Motor neuron (in vitro differentiated cells): ENCODE data around the gene PLXND1. TPM values are rescaled to one million over a fixed set of nuclear protein-coding genes. Genes with fewer than 3 reads are reported as not detected.
A peak's percentile ranks its signal among the peaks of the same experiment; 100 is the strongest.

Source experiments
- ATAC-seq, 8 experiments: fragments of 200-7000 bp; cut with Tn5 transposase; replicated peaks in 6 of 8; 2 replicates each; pipeline ENCODE4 v1.8.0; 2021; ENCODE audit warnings: mild to moderate bottlenecking in 8 of 8, moderate library complexity in 8 of 8
- H3K27ac ChIP-seq, 2 donors: fragments of 250-450 bp; sonication (Bioruptor Pico); 2 replicates each; pipeline ENCODE4 v1.9.0; 2021; ENCODE audit warnings: antibody characterized with exemption in 2 of 2, mild to moderate bottlenecking in 2 of 2, moderate library complexity in 1 of 2
- H3K4me1 ChIP-seq, 2 donors: fragments of 250-450 bp; sonication (Bioruptor Pico); replicated peaks in 1 of 2; 2 replicates each; pipeline ENCODE4 v1.6.1; 2021; ENCODE audit warnings: antibody characterized with exemption in 2 of 2, mild to moderate bottlenecking in 2 of 2, moderate library complexity in 1 of 2
- H3K4me3 ChIP-seq, 5 donors: fragments of 250-450 bp; sonication (Bioruptor Pico); 2 replicates each; pipeline ENCODE4 v1.9.0; 2021; ENCODE audit warnings: antibody characterized with exemption in 5 of 5, mild to moderate bottlenecking in 5 of 5, moderate library complexity in 4 of 5
- WGBS, 10 experiments: fragments of 450-650 bp; shearing (Covaris generic); methylation state at CpG; one replicate each; pipeline ENCODE4 v1.0.0; 2022; 5-methylcytosine and 5-hydroxymethylcytosine counted together
- in situ Hi-C, 9 experiments: fragments of 400-800 bp; cut with MboI; loops; one replicate each; pipeline ENCODE4 v1.15.0; 2021; ENCODE audit warnings: low sequenced_read_pairs in 9 of 9, low pct_unique_long_range_greater_than_20kb in 2 of 9; ENCODE audit not compliant: unreplicated experiment in 9 of 9
- total RNA-seq, 8 experiments: library from RNA; unstranded; fragments of 300-600 nt; gene quantifications; 2 replicates each; pipeline versions ENCODE4 v1.2.3 to v1.2.4, GENCODE V29; 2022

Gene PLXND1
- total RNA-seq, 8 experiments from 2014 or later = 5.0 to 77.3 (median 27.8) TPM

DNA sequence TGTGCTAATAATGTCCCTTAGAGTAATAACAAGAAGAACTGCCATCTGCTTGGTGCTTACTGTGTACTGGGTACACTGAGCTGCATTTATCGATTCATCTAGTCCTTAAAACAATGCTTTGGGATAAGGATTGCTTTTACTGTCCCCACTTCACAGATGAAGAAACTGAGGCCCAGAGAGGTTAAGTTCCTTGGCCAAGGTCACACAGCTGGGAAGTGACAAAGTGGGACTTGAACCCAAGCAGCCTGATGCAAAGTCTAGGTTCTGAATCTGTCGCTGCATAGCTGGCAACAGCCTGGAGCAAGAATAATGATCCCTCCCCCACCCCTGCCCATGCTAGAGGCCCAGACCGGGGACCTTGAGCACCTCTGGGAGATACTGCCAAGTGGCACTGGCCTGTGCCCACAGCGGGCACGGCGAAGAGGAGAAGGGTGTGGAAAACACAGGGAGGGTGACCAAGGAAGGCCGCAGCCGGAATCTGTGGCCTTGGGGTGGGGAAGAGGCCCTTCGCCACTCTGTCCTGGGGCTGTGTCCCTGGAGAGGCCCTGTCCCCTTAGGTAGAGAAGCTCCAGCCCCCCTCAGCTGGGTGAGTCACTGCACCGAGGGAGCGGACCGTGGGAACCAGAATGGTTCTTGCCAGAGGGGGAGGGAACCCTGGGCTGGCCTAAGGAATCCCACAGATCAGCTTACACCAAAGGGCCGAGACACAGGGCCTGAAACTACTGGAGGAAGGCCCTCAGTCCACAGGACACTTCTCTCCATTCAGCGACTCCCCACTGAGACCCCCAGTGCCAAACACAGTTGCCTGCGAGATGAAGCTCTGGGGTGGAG is 3.5 kb downstream of the PLXND1 start:
- Histone ChIP-seq H3K4me3 (no peak overlapping the region), H3K4me1 (peaks cover 11 to 33% of the 10 kb centered on the region in 2 donors), H3K27ac (no peak overlapping the region)
- ATAC-seq = peak; percentile 9 to 66 (median 30)
- in situ Hi-C loops = loop anchor here in 1 of 9 experiments (25.0 kb wide), 1 partner anchor 116 kb away; no protein-coding TSS in a partner anchor
- WGBS, 10 experiments = 57 to 100% (median 73%) methylated on average over 1 to 11 of the region's 15 CpGs; no CpG with 5 or more reads in 2 of the 10 experiments

DNA sequence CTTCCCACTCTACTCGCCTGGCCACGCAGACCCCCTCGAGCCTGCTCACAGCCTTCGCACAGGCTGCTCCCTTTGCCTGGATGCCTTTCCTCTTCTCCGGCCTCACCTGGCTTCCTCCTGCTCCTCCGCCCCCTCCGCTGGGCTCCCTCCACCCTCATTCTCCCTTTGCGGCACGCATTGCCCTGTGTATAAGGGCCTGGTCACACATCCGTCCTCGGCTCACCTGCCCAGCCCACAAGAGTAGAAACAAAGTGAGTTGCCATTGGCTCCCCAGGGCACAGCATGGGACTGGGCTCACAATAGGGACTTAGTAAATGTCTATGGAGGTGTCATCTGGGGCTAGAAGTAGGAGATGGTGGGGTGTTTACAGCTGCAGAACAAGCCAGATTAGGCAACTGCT is 4.2 kb downstream of the PLXND1 start:
- 67 to 100% (median 80%) methylated on average over 1 to 7 of the region's 11 CpGs; no CpG with 5 or more reads in 4 of the 10 experiments for WGBS, 10 experiments
- Histone ChIP-seq H3K27ac (no peak overlapping the region), H3K4me1 (peaks cover 17 to 40% of the 10 kb centered on the region in 2 donors), H3K4me3 (no peak overlapping the region)
- in situ Hi-C loops = loop anchor here in 1 of 9 experiments (25.0 kb wide), 1 partner anchor 115 kb away; no protein-coding TSS in a partner anchor
- ATAC-seq = no peak

DNA sequence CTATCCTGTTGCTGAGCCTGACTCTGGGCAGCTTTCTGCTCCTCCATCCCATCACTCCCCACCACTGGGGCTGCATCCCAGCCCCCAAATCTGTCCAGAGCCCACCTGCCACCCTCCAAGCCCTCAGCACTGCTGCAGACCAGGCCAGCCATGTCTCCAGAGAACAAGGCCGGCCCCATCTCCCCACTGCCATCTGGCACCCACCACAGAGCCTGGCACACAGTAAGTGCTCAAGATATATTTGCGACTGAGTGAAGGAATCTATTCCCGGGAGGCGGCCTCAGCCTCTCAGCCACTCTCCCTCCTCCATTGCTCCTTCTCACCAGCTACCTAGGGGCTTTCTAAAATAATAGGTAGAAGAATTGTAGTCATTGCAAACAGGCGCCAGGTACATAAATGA is 4.8 kb downstream of the PLXND1 start:
- in situ Hi-C loops = loop anchor here in 1 of 9 experiments (25.0 kb wide), 1 partner anchor 114 kb away; no protein-coding TSS in a partner anchor
- 59 to 100% (median 95%) methylated on average over 1 to 5 of the region's 5 CpGs; no CpG with 5 or more reads in 5 of the 10 experiments for WGBS, 10 experiments
- Histone ChIP-seq H3K4me1 (peaks cover 23 to 46% of the 10 kb centered on the region in 2 donors), H3K27ac (no peak overlapping the region), H3K4me3 (no peak overlapping the region)
- ATAC-seq = no peak

DNA sequence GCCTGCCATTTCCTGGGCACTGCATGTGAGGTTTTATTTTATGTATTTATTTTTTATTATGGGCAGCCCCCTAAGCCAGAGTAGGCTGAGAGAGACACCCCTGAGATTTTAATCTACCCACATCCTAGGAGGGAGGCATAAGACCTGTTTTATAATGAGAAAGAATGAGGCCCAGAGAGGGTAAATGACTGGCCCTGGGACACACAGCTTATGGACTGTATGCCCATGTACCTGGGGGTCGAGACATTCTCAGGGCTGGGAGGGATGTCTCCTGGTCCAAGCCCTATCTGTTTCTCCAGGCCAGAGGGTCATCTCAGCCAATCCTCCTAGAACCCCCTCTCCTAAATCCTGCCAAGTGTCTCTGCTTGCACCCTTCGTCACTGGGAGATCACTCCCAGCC is 6.1 kb downstream of the PLXND1 start:
- no peak for ATAC-seq
- Histone ChIP-seq H3K4me1 (peaks cover 31 to 58% of the 10 kb centered on the region in 2 donors), H3K27ac (no peak overlapping the region), H3K4me3 (no peak overlapping the region)
- in situ Hi-C loops = loop anchor here in 1 of 9 experiments (25.0 kb wide), 1 partner anchor 113 kb away; no protein-coding TSS in a partner anchor
- WGBS, 10 experiments = 100% methylated on average over 1 of the region's 2 CpGs; no CpG with 5 or more reads in 6 of the 10 experiments

DNA sequence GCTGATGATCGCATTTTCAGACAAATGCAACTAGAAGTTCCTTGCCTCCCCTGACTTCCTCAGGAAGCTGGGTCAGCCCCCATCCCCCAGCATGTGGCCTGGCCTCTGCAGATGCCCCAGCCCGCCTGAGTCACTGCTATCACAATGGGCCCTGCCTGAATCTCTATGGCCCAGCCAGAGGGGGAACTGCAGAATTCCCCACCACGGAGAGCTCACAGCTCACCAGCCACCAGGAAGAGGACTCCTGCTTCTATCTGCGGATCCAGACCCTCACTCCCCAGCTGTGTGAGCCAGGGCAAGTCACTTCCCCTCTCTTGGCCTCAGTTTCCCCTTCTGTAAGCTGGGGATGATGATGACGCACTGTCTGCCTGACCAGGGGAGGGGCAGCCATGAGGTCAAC is 6.9 kb downstream of the PLXND1 start:
- Histone ChIP-seq H3K4me1 (peaks cover 32 to 57% of the 10 kb centered on the region in 2 donors), H3K4me3 (no peak overlapping the region), H3K27ac (no peak overlapping the region)
- no peak for ATAC-seq
- WGBS, 10 experiments = 0 to 100% (median 100%) methylated on average over 1 of the region's 5 CpGs; no CpG with 5 or more reads in 5 of the 10 experiments
- in situ Hi-C loops = loop anchor here in 1 of 9 experiments (25.0 kb wide), 1 partner anchor 112 kb away; no protein-coding TSS in a partner anchor

DNA sequence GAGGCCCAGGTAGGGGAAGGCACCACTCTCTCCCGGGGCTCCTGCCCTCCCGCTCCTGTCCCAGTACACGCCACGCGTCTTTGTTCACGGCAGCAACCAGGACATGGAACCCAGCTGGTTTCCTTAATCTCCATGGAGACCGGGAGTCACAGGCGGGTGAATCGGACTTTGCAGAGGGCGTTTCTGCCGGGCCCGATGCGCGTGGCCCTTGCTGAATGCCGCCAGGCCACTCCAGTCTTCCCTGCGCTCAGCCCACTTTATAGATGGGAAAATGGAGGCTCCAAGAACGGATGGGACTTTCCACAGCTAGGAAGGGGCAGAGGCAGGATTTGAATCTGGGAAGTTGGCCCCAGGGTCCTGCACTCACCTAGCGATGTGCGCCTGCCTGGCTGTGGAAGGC is 7.4 kb downstream of the PLXND1 start:
- ATAC-seq = no peak
- peaks cover 37 to 59% of the 10 kb centered on the region in 2 donors for H3K4me1 ChIP-seq
- WGBS, 10 experiments = 66 to 88% (median 82%) methylated on average over 4 to 8 of the region's 19 CpGs; no CpG with 5 or more reads in 7 of the 10 experiments
- no peak overlapping the region for H3K4me3 ChIP-seq
- in situ Hi-C loops = no loop called here
- H3K27ac ChIP-seq = no peak overlapping the region

DNA sequence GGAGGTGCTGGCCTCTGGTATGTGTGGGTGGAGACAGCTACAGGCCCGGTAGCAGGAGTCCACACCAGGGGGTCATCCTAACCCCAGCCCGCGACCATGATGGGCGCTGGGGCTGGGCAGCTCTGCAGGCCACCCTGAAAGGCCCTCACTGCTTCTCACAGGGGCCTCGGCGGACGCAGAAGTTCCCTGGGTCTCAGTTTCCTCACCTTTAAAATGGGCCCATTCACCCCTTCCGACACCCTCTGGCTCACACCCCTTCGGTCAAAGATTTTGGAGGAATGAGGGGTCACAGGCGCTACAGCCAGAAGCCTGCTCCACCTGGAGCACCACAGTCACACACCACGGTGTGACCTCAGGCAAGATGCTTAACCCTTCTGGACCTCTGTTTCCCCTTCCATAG is 8.0 kb downstream of the PLXND1 start:
- ATAC-seq = no peak
- WGBS, 10 experiments = 0 to 100% (median 96%) methylated on average over 1 to 4 of the region's 11 CpGs; no CpG with 5 or more reads in 5 of the 10 experiments
- Histone ChIP-seq H3K4me3 (no peak overlapping the region), H3K27ac (no peak overlapping the region), H3K4me1 (peaks cover 41 to 59% of the 10 kb centered on the region in 2 donors)
- in situ Hi-C loops = no loop called here

DNA sequence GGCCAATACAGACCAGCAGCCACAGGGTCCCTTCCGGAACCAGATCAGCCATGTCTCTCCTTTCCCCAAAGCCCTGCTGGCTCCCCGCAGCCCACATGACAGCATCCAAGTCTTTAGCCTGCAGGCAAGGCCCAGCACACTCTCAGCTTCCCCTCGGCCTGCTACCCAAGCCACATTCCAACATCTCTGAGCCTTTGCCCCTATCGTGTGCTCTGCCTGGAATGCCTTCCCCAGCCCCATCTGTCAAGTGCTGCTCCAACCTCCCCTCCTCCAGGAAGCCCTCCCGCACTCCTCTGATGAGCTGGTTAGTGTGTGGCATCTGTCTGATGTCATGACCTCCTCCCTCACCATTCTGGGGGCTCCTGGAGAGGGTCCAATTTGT is 8.5 kb downstream of the PLXND1 start:
- WGBS, 10 experiments = 0 to 92% (median 33%) methylated on average over 1 to 2 of the region's 5 CpGs; no CpG with 5 or more reads in 6 of the 10 experiments
- Histone ChIP-seq H3K27ac (peak overlapping the region; percentile 40 to 83), H3K4me1 (peaks cover 41 to 59% of the 10 kb centered on the region in 2 donors), H3K4me3 (no peak overlapping the region)
- in situ Hi-C loops = no loop called here
- peak in 7 of 8 experiments; percentile 1 to 33 (median 2) for ATAC-seq

DNA sequence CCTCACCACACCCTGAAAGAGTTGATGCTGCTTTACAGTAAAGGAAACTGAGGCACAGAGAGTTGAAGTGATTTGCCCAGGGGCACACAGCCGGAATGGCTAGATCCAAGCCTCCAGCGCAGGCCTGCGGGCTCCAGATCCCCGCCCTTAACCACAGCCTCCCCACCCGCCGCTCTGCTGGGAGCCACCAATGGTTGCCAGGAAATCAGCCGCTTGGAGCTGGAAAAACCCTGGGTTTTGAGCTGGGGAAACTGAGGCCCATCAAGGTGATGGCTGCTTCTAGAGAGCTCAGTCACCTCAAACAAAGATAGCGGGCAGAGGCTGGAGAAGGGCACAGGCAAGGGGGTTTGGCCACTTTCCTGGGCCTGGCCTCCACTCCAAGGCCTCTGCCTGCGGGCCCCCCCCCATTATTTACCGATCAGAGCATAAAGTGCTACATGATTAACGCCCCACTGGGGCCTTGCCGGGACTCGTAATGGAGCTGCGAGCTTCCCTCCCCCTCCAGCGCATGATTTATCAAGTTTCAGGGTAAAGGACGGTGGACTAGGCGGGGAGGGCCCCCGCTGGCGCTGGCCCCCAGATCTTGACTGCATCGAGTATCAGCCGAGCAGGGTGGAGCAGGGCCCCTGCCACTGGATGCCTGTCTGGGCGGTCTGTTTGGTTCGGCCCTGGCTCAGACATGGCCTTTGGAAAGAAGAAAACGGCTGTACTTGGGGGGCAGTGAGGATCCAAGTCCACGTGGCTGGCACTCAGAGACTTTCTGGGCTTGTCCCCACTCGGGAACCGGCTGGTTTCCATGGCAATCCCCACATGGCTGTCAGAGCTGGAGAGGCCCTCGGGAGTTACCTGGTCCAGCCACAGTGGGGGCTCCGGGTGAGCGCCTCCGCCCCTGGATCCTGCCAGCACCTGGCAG is 9.1 kb downstream of the PLXND1 start:
- 0 to 79% (median 17%) methylated on average over 2 to 11 of the region's 31 CpGs; no CpG with 5 or more reads in 4 of the 10 experiments for WGBS, 10 experiments
- Histone ChIP-seq H3K4me1 (peaks cover 47 to 64% of the 10 kb centered on the region in 2 donors), H3K27ac (peak overlapping the region; percentile 40 to 83), H3K4me3 (no peak overlapping the region)
- in situ Hi-C loops = no loop called here
- ATAC-seq = peak; percentile 41 to 67 (median 58)

DNA sequence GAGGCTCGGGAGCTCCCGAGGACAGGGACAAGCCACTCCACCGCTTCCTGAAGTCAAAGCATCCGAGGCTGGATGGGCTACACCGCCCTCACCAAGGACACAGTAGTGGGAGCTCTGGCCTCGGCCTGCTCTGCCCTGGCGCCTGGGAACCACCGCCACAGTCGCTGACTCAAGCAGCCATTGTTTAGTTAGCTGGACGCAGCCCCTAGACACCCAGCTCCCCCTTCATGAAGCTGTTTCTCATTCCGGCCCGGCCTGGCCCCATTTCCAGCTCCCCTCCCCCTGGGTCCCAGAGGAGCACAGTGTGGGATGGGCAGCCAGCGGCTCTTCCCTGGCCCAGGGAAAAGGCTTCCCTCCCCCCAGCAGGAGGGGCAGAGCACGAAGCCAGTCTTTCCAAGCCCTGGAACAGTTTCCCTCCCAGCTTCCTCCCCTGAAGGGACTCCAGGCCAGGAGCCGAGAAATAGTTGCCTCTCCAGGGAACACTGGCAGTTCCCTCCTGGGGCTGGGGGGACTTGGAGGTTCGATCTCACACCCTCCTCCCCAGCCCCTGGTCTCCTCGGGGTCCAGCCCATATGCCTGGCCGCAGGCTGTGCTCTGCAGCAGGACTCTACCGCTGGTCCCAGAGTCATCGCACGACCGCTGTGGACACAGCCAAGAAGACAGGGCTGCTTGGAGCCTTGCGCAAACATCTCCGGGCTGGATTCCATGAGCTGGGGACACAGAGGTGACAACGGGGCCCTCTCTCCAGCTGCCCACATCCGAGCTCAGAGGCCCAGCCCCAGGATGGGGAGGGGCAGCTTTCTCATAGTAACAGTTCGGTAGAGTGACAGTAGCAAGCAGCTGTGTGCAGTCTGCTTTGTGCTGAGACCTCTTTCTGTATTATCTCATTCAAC is 10.0 kb downstream of the PLXND1 start:
- Histone ChIP-seq H3K4me1 (peaks cover 56 to 73% of the 10 kb centered on the region in 2 donors), H3K4me3 (no peak overlapping the region), H3K27ac (peak overlapping the region; percentile 58 to 83)
- ATAC-seq = peak; percentile 43 to 68 (median 63)
- in situ Hi-C loops = no loop called here
- 0 to 60% (median 11%) methylated on average over 1 to 11 of the region's 27 CpGs; no CpG with 5 or more reads in 4 of the 10 experiments for WGBS, 10 experiments

DNA sequence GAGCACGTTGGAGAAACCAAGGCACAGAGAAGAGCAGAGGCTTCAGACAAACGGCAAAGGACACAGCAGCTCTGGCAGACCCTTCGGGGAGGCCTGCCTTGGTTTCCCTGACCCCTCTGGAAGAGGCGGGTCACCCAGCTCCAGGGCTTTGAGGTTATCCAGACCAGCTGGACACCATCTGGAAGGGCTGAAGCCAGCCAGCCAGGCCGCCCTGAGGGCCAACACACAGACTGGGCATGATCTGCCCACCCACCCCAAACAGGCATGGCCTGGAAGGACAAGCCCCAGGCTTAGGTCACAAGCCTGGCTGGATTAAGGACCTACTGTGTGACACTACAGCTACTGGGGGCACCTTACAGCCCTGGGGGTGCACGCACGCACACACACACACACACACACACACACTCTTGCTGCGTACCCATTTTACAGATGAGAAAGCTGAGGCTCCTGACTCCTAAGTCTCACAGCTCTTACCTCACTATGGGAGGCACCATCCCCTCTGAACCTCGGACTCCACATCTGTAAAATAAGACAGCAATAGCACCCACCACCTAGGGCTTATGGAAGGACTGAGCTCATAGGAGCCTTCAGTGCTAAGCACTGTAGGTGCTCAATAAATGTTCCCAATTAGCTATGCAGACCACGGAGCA is 10.8 kb downstream of the PLXND1 start:
- ATAC-seq = no peak
- H3K27ac ChIP-seq = peak overlapping the region; percentile 58 to 83
- WGBS, 10 experiments = 100% methylated on average over 2 of the region's 10 CpGs; no CpG with 5 or more reads in 9 of the 10 experiments
- no peak overlapping the region for H3K4me3 ChIP-seq
- in situ Hi-C loops = no loop called here
- H3K4me1 ChIP-seq = peaks cover 57 to 79% of the 10 kb centered on the region in 2 donors
